Psoas muscle (tissue), 8 donors: ENCODE measurements around the gene DEPP1. TPM values are rescaled to one million over a fixed set of nuclear protein-coding genes. Genes with fewer than 3 reads are reported as not detected.

ENCODE experiments used
- ATAC-seq, 4 donors: fragments of 200-7000 bp; cut with Tn5 transposase; one replicate each; pipeline ENCODE4 v1.9.1; 2020; ENCODE audit warnings: moderate library complexity in 3 of 4, mild to moderate bottlenecking in 2 of 4
- DNase-seq, 2 donors: peaks; one replicate each; pipeline ENCODE4 v3.0.0-alpha.2; 2020
- H3K27ac ChIP-seq: fragments of 200-600 bp; one replicate; pipeline ENCODE4 v1.8.0; 2022
- H3K27me3 ChIP-seq, 3 donors: fragments of 200-600 bp in 1 of 3; one replicate each; pipeline versions ENCODE4 v1.6.1 to v1.8.0; 2013 to 2022; ENCODE audit warnings: low read length in 2 of 3, mild to moderate bottlenecking in 2 of 3, moderate library complexity in 1 of 3; ENCODE audit not compliant: insufficient read depth in 3 of 3
- H3K36me3 ChIP-seq, 2 donors: fragments of 200-600 bp in 1 of 2; one replicate each; pipeline versions ENCODE4 v1.6.1 to v1.8.0; 2013 to 2022; ENCODE audit warnings: low read depth in 1 of 2, mild to moderate bottlenecking in 1 of 2, moderate library complexity in 1 of 2; ENCODE audit not compliant: insufficient read depth in 1 of 2
- H3K4me1 ChIP-seq: fragments of 200-600 bp; one replicate; pipeline ENCODE4 v1.8.0; 2022
- H3K4me3 ChIP-seq: fragments of 200-600 bp; one replicate; pipeline ENCODE4 v1.8.0; 2022; ENCODE audit warnings: mild to moderate bottlenecking
- H3K9me3 ChIP-seq: fragments of 200-600 bp; one replicate; pipeline ENCODE4 v1.8.0; 2022
- CTCF ChIP-seq: fragments of 200-600 bp; IDR thresholded peaks from one replicate; pipeline ENCODE4 v1.8.0; 2022; ENCODE audit warnings: antibody characterized with exemption
- WGBS, 3 donors: extraction: QIAGEN DNeasy Blood & Tissue Kit; methylation state at CpG; one replicate each; pipeline versions ENCODE4 v1.1.6 to v1.1.7; 2013; 5-methylcytosine and 5-hydroxymethylcytosine counted together
- intact Hi-C, 2 donors: fragments of 100-400 bp; cut with DNase I; formaldehyde crosslinking; loops; one replicate each; pipeline versions ENCODE4 v1.11.0 to v1.14.2; 2022
- polyA plus RNA-seq, 3 donors: library from polyadenylated mRNA; stranded (reverse); fragments of 200-250 nt; gene quantifications; one replicate each; pipeline ENCODE4 v1.2.3, GENCODE V29; 2013
- total RNA-seq, 4 donors: library from RNA; stranded (reverse); fragmentation: NEBNext Ultra II Directional in 2 of 4; extraction: Animal tissue kit (Norgen Biotek cat#: 25700) in 2 of 4; gene quantifications; one replicate each; pipeline versions ENCODE4 v1.2.1 to v1.2.4, GENCODE V29; 2021 to 2023
- donor health status: healthy with polysubstance abuse.
- donor health status: DM: no; HTN: no; CAD: no; lungs with moderate emphysema.
- donor health status: Bipolar disorder and iron deficiency.
- donor health status: healthy.
- donor health status: DM: yes; HTN: yes; CAD: no.
- donor health status: DM: no; HTN: no; CAD: no.
- donor health status: DM: no; HTN: no; CAD: no.
- donor health status: DM: yes; HTN: yes; CAD: no.

The DEPP1 gene
- total and polyA plus RNA-seq, 7 donors, result 28.2 to 102 (median 37.4) TPM

- peaks cover 38% of the 10 kb centered on the region for H3K4me1 ChIP-seq
- H3K9me3 ChIP-seq, result no peaks in the 10 kb centered on the region
- 65 to 78% (median 69%) methylated on average over 6 of the region's 6 CpGs for WGBS, 3 donors
- no peak overlapping the region for H3K4me3 ChIP-seq
- peaks cover 0 to 12% of the 10 kb centered on the region in 2 donors for H3K36me3 ChIP-seq
- no peak for ATAC-seq
- H3K27ac ChIP-seq, result peak overlapping the region; percentile 87
- TF ChIP-seq CTCF, result no peak
- intact Hi-C loops, result no loop called here
- DNase-seq, result no peak
- no peaks in the 10 kb centered on the region for H3K27me3 ChIP-seq
Measured at GRCh38 chr10:44997105-44997748, 18.6 kb upstream of the DEPP1 start.

GRCh38 chr10:44995914-44996669 is 17.5 kb upstream of the DEPP1 start:
- intact Hi-C loops, result no loop called here
- no peaks in the 10 kb centered on the region for H3K27me3 ChIP-seq
- DNase-seq (peak; percentile 57 to 81), ATAC-seq (peak; percentile 73 to 87 (median 78))
- H3K4me3 ChIP-seq, result no peak overlapping the region
- H3K27ac ChIP-seq, result peak overlapping the region; percentile 87
- H3K4me1 ChIP-seq, result peaks cover 40% of the 10 kb centered on the region
- H3K9me3 ChIP-seq, result no peaks in the 10 kb centered on the region
- H3K36me3 ChIP-seq, result peaks cover 0 to 14% of the 10 kb centered on the region in 2 donors
- no peak for TF ChIP-seq CTCF
- 10 to 11% (median 10%) methylated on average over 9 of the region's 9 CpGs for WGBS, 3 donors

- no peak for ATAC-seq
- intact Hi-C loops, result no loop called here
- no peak overlapping the region for H3K4me3 ChIP-seq
Measured at GRCh38 chr10:44995581-44995913, 16.9 kb upstream of the DEPP1 start.

GRCh38 chr10:44994752-44995530 is 16.3 kb upstream of the DEPP1 start:
- Histone ChIP-seq H3K9me3 (no peaks in the 10 kb centered on the region), H3K4me3 (no peak overlapping the region), H3K27me3 (no peaks in the 10 kb centered on the region), H3K27ac (peak overlapping the region; percentile 87), H3K4me1 (peaks cover 41% of the 10 kb centered on the region), H3K36me3 (peaks cover 0 to 18% of the 10 kb centered on the region in 2 donors)
- no peak for TF ChIP-seq CTCF
- 51 to 65% (median 56%) methylated on average over 9 of the region's 9 CpGs for WGBS, 3 donors
- intact Hi-C loops, result no loop called here
- ATAC-seq (peak in 2 of 4 donors; percentile 28 to 40), DNase-seq (peak in 1 of 2 donors; percentile 71)

More at GRCh38 chr10:44995581-44995913, 16.9 kb upstream of the DEPP1 start:
- H3K27ac ChIP-seq, result peak overlapping the region; percentile 87
- H3K9me3 ChIP-seq, result no peaks in the 10 kb centered on the region
- peaks cover 0 to 17% of the 10 kb centered on the region in 2 donors for H3K36me3 ChIP-seq
- DNase-seq, result no peak
- no peak for TF ChIP-seq CTCF
- WGBS, 3 donors, result 34 to 47% (median 37%) methylated on average over 4 of the region's 4 CpGs
- peaks cover 41% of the 10 kb centered on the region for H3K4me1 ChIP-seq
- H3K27me3 ChIP-seq, result no peaks in the 10 kb centered on the region
